HG03103 (cell line): ENCODE data around the gene ELMO2.
A peak's percentile ranks its signal among the peaks of the same experiment; 100 is the strongest.

ENCODE experiments used
- ATAC-seq: cut with Tn5 transposase; IDR thresholded peaks from one replicate; pipeline ENCODE4 v1.9.1; 2021; ENCODE audit warnings: low read depth; ENCODE audit not compliant: unreplicated experiment

Gene ELMO2

DNA sequence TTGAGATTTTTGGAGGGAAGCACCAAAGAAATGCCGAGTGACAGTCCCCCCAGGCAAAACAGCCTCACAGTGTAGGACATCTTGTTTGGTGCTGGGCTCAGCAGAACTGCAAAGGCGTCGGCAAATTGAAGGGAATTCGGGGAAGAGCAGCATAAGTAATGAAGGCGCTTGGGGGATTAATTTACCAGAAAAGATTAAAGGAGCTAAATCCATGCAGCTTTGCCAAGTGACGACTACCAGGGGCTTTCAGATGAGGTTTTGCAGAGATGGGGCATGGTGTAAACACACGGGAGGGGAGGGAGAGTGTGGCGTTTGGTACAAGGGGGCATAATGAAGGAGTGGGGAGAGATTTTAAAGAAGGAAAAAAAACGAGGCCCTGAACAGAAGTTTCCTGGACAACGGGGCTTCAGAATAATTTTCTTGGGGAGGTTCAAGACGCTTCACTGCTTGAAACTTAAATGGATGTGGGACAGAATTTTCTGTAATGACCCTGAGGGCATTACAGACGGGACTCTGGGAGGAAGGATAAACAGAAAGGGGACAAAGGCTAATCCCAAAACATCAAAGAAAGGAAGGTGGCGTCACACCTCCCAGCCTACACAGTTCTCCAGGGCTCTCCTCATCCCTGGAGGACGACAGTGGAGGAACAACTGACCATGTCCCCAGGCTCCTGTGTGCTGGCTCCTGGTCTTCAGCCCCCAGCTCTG lies 52.8 kb downstream of the ELMO2 start:
- no peak for ATAC-seq

DNA sequence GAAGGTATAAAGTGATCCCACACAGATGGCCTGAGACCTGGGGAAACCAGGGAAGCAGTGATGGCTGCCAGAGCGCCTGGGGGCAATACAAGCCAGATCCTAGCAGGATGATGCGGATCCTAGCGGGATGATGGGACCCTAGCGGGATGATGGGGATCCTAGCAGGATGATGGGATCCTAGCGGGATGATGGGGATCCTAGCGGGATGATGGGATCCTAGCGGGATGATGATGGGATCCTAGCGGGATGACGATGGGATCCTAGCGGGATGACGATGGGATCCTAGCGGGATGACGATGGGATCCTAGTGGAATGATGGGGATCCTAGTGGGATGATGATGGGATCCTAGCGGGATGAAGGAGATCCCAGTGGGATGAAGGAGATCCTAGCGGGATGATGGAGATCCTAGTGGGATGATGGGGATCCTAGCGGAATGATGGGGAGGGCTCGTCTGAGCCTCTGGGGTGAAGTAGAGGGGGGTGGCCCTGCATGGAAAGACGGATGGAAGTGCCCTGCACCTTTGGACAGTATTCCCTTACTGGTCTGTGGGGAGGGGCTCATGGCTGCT lies 54.0 kb downstream of the ELMO2 start:
- no peak for ATAC-seq

DNA sequence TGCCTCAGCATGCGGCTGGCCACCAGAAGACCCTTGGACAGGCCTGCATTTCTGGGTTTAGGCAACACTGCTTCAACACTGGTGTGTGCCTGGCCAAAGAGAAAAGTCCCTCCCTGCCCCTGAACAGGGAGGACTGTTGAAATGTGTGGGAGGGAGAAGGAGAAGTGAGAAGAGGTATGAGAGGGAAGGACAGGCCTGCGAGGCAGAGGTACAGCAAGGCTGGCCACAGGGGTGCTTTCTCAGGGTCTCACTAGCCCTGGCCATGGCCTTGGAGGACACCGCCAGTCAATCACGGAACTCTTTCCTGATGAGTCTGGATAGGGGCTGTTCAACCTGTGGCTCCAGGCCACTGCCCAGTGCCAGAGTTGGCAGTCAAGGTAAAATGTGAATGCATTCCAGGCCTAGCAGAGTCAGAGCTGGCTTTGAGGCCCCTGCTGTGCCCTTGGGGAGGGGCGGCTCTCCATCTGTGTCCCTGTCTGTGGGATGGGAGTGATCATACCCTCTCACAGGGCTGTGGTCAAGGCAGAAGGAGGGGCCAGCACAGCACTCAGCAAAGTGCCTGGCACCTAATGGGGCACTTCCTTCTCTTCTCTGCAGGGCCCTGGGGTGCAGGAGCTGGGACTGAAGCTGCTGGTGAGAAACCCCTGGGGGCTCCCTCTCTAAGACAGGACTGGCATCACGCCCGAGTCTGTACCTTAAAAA lies 54.9 kb downstream of the ELMO2 start:
- no peak for ATAC-seq

DNA sequence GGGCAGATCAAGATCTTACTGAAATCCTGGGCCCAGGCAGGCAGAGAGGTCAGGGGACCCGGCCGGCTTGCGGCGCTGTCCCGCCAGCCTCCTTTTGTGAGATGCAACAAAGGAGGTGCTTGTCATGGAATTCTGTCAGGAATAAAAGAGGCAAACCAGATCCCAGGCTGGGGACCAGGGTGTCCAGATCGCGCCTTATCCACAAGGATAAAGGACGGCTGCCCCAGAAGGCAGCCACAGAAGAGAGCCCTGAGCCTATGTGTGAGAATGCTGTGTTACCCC lies 55.5 kb downstream of the ELMO2 start:
- ATAC-seq, result no peak

DNA sequence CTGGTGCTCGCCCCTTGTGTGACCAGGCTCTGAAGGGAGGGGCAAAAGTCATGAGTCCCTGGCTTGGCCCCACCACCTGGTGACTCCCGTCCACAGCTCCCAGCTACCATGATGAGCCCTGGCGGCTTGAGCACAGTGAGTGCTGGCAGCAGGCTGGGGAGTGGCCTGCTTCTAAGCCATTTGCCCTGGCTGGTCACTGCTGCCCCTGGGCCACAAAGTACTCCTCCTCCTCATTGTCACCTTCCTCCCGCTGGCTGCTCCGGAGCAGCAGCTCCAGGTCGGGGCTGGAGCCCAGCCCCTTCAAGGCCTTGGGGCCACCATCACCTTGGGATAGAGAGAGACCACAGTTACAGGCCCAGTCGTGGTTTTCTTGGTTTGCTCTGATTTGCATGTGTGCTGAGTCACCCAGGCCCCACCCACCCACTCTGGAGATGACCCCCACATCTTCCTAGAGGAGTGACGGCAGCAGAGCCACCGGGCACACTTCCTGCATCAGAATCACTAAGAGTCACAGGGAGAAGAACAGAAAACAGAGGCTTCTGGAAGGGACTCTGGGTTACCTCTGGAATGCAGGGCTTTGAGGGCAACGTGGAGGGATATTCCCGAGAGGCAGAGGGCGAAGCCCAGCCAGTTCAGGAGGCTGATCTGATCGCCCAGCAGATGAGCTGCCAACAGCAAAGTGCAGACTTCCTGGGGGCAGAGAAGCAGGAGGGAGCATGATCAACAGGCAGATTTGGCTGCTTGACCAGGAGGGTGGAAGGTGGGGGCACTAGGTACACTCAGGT lies 56.0 kb downstream of the ELMO2 start:
- ATAC-seq, result peak; percentile 59

DNA sequence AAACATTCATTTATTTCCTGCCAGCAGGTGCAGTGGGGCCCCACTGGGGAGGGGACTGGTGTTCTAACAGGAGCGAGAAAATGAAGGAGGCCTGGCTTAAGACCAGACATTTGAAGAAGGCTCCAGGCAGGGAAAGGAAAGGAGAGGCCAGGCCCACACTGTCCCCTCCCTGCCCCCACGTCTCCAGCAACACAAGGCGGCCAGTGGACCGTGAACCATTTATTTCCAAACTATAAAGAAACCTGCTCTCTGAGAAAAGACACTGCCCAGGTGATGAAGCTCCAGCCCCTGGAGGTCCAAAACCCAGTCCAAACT lies 56.7 kb downstream of the ELMO2 start:
- no peak for ATAC-seq

DNA sequence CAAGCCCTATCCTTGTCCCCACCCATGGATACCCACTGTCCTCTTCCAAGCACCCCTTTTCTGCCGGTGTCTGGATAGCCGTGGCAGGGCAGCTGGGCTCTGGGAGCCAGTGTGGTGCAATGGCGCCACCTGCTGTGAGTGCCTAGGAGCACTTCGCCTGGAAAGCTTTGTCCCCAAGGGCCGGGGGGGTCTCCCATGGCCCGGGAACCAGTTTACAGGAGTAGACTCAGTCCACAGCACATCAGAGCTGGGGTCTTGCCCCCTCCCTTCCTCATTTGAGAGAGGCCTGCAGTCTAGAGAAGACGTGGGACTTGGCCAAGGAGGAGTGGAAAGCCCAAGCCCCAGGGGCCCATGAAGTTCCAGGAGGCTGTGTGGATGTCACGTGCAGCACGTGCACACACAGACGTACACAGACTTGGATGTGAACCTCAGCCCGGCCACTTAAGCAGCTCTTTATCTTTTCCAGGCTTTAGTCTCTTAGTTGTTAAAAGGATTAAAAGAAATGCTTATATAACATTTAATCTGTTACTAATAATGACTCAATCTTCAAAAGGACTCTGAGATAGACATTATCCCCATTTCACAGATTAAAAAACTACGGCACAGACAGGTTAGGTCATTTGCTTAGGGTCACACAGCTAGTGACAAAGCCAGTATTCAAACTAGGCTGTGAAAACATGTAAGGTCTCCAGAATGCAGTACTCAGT lies 57.2 kb downstream of the ELMO2 start:
- ATAC-seq, result no peak

DNA sequence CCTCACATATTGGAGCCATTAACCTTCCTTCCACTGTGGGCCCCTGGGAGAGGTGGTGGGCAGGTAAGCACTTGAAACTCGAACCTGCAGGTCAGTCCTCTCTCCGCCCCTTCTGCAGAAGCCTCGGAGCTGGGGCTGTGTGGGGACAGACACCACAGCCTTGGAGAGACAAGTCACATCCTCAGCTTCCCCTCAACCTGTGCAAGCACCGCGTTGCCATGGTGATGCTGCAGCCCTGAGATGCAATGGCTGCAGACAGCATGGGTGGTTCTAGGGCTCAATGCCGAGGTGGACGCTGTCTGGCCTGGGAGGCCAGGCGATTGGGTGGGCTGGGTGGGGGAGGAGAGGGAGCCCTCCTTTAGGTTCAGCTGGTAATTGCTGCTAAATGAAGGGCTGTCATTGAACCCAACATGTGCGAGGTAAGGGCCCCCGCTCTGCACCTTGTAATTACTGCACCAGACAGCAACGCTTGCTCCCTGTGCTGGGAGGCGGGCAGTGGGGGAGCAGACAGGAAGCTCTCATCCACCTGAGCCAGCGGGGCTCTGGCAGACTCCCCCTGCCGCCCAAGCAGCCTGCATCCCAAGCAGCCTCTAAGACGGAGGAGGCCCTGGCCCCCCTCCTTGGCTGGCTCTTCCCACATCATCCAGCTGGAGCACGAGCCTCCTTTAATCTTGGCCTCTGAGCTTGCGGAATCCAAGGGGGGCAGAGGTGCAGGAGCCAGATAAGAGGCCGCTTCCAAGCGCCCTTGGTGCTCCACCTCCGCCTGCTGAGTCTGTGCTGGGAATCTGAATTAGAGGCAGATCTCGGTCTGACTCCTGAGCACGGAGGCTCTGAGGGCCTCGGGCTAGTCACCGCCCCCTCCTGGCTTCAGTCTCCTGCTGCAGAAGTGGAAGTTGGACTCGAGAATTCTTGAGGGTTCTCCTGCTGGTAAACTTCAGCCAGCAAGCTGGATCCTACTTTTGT lies 58.3 kb downstream of the ELMO2 start:
- ATAC-seq, result no peak

DNA sequence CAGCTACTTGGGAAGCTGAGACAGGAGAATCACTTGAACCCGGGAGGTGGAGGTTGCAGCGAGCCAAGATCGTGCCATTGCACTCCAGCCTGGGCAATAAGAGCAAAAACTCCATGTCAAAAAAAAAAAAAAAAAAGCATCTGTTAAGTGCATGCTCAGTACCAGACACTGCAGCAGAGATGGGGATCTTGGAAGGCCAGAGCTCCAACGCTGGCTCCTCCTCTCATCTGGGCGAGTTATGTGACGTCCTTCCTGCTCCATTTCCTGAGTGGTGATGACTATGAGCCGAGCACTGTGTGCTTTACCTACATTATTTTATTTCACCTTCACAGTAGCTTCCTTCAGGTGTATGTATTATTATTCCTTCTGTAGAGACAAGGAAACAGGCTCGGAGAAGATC lies 59.6 kb downstream of the ELMO2 start:
- ATAC-seq, result no peak

DNA sequence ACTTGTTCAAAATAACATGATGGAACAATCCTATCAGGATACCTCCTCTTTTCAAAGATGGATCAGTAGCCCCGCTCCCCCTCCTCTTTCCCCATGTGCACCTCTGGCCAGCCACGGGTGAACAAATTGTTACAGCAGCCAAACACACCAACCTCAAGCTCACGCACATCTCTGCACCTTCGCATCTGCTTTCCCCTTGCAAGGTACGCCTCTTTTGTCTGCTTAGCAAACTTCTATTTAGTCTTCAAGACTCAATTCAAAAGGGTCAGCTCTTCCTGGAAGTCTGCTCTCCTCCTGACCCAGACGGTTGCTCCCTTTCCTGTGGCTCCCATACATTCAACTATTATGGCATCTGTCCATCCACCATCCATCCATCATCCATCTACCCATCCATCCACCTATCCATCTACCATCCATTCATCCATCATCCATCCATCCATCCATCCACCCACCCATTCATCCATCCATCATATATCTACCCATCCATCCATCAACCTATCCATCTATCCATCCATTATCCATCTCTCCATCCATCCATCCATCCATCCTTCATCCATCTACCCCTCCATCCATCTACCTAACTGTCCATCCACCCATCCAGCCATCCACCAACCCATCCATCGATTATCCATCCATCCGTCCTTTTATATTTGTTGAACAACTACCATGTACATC lies 61.8 kb downstream of the ELMO2 start:
- ATAC-seq, result no peak

DNA sequence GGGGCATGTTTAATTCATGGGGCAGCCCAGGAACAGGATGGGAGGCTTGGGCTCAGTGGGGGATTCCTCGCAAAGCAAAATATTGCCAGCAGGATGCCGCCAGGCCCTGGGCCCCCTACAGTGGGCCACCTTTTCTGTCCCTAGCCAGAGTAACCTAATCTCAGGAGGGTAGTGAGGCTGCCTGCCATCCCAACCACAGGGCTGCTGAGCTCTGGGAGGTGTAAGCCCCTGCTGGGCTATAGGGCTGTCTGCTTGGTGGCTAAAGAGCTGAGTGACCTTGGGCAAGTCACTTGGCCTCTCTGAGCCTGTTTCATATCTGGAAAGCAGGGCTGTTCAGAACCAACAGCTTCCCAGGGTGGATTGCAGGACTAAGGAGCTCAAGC lies 62.4 kb downstream of the ELMO2 start:
- ATAC-seq, result no peak

DNA sequence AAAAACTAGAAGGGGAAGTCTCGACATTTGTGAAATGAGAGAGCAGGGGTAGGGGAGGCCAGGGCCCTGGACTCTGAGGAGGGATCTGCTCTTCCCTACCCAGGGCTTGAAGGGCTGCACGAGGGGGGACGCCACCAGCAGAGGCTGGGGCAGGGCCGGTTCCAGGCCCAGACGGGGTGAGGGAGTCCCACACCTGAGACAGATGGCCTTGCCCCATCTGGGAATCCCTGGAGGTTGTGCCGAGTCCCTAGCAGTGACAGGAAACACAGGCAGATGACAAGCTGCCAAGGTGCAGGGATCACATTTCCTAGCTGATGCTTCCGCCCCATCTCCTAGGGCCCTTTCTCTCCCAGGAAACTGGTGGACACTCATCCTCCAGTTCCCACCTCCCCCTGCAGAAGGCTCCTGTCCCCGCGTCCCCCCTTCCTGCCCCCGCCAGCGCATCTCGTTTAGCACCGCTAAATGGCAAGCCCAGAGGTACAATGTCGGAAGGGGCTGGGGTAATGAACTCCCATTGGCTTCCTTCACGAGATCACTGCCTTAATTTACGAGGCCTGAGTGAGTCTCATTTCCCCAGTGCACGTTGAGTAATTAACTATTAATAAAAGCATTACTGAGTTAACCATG lies 63.0 kb downstream of the ELMO2 start:
- ATAC-seq, result no peak

DNA sequence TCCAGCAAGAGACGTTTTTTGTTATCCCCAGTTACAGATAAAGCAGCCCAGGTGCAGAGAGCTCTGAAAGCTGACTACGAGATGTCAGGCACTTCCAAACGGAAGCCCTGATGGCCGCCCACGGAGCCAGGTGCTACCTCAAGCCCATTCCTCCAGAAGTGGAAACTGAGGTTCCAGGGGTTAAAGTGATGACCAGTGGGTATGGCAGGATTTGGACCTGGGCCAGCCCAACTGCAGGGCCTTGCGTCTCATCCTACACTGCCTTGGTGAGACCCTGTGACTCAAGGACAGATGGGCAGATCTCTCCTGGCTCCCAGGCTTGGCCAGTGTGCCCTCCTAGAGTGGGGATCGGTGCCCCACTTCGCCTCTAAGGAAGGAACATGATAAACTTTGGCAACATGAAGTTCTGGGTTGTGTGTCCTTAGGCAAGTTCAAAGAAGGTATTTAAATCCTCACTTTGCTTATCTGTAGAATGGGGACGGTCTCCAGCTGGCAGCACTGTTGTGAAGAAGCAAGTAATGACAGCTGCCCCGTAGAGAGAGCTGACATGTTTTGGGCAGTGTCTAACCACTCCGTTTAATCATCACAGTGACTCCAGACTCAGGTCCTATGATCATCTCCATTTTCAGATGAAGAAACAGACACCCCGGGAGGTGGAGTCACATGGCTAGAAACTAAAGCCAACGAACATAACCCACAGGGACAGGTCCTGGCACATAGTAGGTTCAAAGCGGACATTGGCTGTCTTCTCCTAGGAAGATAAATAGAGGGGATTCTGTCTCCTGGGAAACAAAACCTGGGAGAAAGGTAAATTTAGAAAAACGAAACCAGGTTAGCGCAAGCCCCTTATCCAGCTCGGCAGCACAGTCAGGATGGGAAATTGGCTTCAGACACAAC lies 63.7 kb downstream of the ELMO2 start:
- ATAC-seq, result no peak

DNA sequence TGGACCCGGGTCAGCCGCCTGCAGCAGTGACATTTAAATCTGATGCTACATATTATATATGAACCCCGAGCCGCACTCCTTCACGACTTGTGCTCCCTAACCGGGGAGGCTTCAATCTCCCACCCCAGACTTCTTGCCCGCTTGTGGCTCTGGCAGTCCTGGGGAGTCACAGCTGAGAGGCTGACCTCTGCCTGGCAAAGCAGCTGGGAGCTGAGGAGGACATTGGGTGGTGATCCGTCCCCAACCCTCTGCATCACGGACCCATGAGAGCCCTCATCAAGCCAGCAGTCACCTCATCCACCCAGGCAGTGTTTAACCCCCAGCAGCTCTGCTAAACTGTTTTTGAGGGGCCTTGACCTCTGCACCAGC lies 64.4 kb downstream of the ELMO2 start:
- no peak for ATAC-seq

DNA sequence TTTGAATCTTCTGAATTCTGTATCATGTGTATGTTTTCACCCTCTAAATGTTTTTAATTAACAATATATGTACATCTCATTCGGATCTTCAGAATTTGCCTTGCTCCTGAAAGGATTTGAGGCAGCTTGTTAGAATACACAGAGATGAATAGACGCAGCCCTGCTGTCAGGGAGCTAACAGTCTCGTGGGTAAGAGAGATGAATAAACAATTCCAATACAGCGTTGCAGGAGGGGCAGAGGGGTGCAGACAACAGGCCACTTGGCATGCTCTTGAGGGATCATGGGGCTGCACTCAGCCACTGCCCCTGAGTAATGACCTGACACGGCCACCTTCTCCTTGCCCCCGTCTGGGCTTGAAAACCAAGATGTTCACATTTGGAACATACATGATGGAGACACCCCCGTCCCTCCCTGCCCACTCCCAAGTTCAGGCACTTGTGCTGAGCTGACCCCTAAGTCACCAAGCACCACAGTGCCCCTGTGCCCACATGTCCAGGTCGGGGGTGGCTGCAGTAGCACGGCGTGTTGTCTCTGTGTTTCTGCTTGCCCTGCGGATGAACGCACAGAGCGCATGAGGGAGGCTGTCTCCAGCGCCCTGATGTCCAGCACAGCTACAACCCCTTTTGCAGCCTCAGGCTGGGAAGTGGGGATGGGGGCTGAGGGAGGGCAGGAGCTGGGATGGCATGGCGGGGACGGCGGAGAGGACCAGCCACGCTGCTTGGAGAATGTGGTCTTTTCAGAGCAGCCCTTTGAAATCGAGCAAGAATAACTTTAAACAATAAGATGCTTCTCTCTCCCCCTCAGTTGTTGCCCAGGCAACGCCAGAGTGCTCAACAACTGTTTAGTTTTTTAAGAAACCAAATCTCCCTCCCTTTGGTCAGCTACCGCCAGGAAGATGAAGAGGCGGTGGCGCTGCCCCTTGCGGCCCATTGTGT lies 65.1 kb downstream of the ELMO2 start:
- no peak for ATAC-seq

DNA sequence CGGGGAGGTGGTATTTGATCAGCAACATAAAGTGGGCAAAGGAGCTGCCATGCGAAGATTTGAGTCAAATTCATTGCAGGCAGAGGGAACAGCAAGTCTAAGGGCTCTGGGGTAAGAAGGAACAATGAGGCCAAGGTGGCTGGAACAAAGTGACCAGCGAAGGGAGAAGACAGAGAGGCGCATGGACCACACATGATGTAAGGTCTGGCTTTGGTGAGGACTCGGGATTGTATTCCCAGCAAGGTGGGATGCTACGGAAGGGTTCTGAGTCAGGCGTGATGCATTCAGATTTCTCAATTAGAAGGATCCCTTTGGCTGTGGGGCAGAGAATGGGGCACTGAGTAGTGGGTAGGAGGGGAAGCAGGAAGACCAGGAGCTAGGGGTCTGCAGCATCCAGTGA lies 67.4 kb downstream of the ELMO2 start:
- no peak for ATAC-seq

DNA sequence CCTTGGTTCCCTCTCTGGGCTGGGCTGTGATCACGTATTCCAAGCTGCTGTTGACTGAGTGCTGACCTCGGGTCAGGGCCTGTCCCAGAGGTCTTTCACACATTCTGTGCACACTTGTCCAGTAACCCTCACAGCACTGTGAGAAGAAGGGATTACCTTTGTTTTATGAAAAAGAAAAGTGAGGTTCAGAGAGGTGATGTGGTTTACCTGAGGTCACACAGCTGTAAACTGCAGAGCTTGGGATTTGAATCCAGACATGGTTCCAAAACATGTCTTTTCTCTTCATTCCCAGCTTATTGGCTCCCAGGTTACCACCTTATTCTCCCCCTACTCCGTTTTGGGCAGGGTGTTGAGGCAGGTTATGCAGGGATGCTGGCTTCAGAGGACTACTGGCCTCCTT lies 69.7 kb downstream of the ELMO2 start:
- no peak for ATAC-seq
